Measurements from ENCODE around the gene KLF13.

The KLF13 gene

DNA sequence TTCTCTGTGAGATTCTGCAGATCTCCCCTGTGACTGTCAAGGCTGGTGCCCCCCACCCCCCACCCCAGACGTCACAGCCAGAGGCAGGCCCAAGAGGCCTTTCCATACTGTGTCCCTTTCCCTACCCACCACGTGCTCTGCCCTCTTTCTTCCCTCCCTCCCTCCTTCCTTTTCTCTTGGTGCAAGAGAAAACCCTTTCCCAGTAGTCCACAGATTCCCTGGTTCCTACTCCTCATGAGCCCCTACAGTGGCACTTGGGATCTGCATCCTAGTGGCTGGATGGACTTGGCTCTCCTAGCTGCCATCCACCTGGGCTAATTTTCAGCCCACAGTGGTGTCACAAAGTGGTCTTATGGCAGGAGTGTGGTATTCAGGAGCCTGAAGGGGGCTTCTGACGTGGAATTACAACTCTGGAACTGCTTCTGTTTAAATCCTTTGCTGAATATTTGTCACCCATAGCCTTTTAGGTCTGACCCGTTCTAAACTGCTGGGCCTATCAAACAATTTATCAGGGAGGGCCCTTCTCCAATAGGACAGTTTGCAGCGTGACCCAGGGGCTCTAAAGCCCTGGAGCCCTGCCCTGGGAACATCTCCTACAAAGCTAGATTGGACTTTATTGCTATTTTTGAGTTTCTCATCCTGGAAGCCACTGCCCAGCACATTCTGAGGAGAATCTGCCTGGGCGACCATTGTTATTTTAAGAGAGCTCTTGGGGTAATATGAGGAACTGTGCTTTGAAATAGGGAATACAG lies 35.3 kb downstream of the KLF13 start:
- peaks cover 57% of the 10 kb centered on the region for H3K4me1 ChIP-seq (ENCODE audit: control insufficient read depth, insufficient read depth, low read length)
- no peak overlapping the region for H3K27ac ChIP-seq (ENCODE audit: low read depth, low read length)
- H3K9ac ChIP-seq (ENCODE audit: low read depth, low read length): no peak overlapping the region

DNA sequence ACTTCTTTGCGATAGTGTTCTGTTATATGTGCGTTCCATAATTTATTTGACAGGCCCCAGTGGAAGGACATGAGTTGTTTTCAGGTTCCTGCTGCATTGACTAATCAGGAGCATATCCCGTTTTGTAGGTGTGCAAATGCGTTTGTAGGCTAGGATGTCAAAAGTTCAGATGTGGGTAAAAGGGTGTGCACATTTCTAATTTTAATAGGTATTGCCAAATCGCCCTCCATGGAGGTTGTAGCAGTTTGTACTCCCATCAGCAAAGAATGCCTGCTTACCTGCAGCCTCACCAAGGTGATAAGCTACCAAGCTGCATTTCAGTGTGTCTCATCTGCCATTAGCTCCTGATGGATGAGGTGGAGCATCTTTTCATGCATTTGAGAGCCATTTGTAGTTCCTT lies 36.3 kb downstream of the KLF13 start:
- Histone ChIP-seq H3K4me3 (ENCODE audit: low read depth, low read length) (no peak overlapping the region), H3K9me3 (ENCODE audit: control insufficient read depth, insufficient read depth, low read length) (no peaks in the 10 kb centered on the region), H3K27me3 (ENCODE audit: control insufficient read depth, insufficient read depth, low read length) (no peaks in the 10 kb centered on the region), H3K9ac (ENCODE audit: low read depth, low read length) (no peak overlapping the region), H3K27ac (ENCODE audit: low read depth, low read length) (no peak overlapping the region), H3K36me3 (ENCODE audit: control insufficient read depth, insufficient read depth, low read length) (no peaks in the 10 kb centered on the region; the same call in 1 of the 2 replicates), H3K4me1 (ENCODE audit: control insufficient read depth, insufficient read depth, low read length) (peaks cover 64% of the 10 kb centered on the region)

More for the DNA sequence above, 35.3 kb downstream of the KLF13 start:
- no peak overlapping the region for H3K4me3 ChIP-seq (ENCODE audit: low read depth, low read length)
- no peaks in the 10 kb centered on the region for H3K9me3 ChIP-seq (ENCODE audit: control insufficient read depth, insufficient read depth, low read length)
- no peaks in the 10 kb centered on the region for H3K27me3 ChIP-seq (ENCODE audit: control insufficient read depth, insufficient read depth, low read length)
- no peaks in the 10 kb centered on the region; the same call in 1 of the 2 replicates for H3K36me3 ChIP-seq (ENCODE audit: control insufficient read depth, insufficient read depth, low read length)

DNA sequence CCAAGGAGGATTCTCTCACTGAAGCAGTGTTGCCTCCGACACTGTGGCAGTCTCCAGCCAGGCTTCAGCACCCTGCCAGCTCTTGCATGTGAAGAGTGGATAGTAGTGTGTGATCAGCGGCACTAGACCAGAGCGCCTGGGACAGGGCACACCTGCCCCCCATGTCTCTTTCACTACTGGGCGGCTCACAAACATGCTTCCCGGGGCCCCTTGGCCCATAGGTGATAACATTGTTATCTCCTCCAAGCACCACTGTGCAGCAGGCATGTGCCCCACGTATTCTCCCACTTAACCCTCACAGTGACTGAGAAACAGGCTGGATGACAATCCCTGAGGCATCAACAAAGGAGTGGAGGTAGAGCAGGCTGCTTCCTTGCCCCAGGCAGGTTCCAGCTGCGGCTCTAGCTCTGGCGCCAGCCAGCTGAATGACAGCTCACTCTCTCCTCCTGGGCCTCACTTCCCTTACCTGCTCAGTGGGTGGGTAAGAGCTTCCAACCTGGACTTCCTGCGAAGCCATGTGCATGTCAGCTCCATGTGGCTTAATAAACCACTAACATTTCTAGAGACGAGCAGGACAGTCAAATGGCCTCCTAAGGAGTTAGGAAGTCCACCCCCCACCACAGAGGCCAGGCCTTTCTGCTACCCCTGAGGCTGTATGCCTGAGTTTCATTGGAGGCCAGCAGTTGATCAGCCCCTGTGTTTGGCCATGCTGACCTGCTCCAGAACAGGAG lies 37.8 kb downstream of the KLF13 start:
- Histone ChIP-seq H3K4me3 (ENCODE audit: low read depth, low read length) (no peak overlapping the region), H3K4me1 (ENCODE audit: control insufficient read depth, insufficient read depth, low read length) (peaks cover 65% of the 10 kb centered on the region), H3K27ac (ENCODE audit: low read depth, low read length) (no peak overlapping the region), H3K27me3 (ENCODE audit: control insufficient read depth, insufficient read depth, low read length) (no peaks in the 10 kb centered on the region), H3K9ac (ENCODE audit: low read depth, low read length) (no peak overlapping the region), H3K9me3 (ENCODE audit: control insufficient read depth, insufficient read depth, low read length) (no peaks in the 10 kb centered on the region), H3K36me3 (ENCODE audit: control insufficient read depth, insufficient read depth, low read length) (no peaks in the 10 kb centered on the region)

DNA sequence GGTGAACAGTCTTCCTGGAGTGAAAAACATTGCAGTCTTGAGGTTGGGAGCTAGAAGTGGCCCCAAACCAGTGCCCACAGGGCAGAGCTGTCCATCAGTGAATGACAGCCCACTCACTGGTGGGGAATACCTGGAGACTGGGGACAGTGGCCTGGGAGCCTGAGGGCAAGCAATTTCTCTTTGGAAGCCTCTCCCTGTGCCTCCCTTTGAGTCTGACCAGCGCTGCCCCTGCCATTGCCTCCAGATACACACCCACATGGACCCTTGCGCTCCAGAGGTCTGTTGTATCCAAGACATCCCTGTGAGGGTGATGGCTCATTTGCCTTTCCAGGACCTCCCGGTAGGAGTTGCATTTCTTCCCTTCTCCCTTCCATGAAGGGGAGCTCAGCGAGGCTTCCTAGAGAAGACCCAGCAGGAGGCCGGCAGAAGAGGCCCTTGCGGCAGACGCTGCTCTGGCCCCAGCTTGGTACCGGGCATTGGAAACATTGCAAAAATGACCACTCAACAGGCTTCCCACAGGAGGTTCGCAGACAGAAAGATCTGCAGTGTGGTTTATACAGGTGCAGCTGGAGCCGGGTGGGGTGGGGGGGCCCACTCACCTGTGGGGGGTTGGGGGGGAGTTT lies 38.5 kb downstream of the KLF13 start:
- H3K9me3 ChIP-seq (ENCODE audit: control insufficient read depth, insufficient read depth, low read length): no peaks in the 10 kb centered on the region
- no peaks in the 10 kb centered on the region for H3K27me3 ChIP-seq (ENCODE audit: control insufficient read depth, insufficient read depth, low read length)
- peaks cover 67% of the 10 kb centered on the region for H3K4me1 ChIP-seq (ENCODE audit: control insufficient read depth, insufficient read depth, low read length)
- no peaks in the 10 kb centered on the region for H3K36me3 ChIP-seq (ENCODE audit: control insufficient read depth, insufficient read depth, low read length)
- H3K4me3 ChIP-seq (ENCODE audit: low read depth, low read length): no peak overlapping the region
- no peak overlapping the region for H3K27ac ChIP-seq (ENCODE audit: low read depth, low read length)
- no peak overlapping the region for H3K9ac ChIP-seq (ENCODE audit: low read depth, low read length)

DNA sequence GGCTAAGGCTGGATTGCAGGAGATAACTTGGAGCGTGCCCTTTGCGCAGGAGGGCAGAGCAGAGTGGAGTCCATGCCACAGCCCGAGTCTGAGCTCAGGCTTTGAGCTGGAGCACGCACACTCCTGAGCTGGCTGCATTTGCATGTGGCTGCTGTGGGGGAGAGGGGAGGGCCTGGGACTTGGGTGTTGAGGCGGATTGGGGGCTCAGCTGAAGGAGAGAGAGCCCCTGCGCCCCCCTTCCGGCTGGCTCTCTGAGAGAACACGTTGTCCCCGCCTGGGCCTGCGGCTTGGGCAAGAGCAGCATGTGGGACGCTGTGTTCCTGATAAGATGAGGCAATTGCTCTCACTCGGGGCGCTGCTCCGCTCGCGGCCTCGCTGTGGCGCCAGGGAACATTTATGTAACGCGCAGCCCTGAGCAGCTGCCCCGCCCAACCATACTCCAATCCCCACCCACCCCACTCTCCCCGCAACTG lies 39.1 kb downstream of the KLF13 start:
- H3K36me3 ChIP-seq (ENCODE audit: control insufficient read depth, insufficient read depth, low read length): no peaks in the 10 kb centered on the region
- H3K27ac ChIP-seq (ENCODE audit: low read depth, low read length): no peak overlapping the region
- no peaks in the 10 kb centered on the region for H3K27me3 ChIP-seq (ENCODE audit: control insufficient read depth, insufficient read depth, low read length)
- H3K4me3 ChIP-seq (ENCODE audit: low read depth, low read length): no peak overlapping the region
- no peaks in the 10 kb centered on the region for H3K9me3 ChIP-seq (ENCODE audit: control insufficient read depth, insufficient read depth, low read length)
- no peak overlapping the region for H3K9ac ChIP-seq (ENCODE audit: low read depth, low read length)
- peaks cover 61% of the 10 kb centered on the region for H3K4me1 ChIP-seq (ENCODE audit: control insufficient read depth, insufficient read depth, low read length)

DNA sequence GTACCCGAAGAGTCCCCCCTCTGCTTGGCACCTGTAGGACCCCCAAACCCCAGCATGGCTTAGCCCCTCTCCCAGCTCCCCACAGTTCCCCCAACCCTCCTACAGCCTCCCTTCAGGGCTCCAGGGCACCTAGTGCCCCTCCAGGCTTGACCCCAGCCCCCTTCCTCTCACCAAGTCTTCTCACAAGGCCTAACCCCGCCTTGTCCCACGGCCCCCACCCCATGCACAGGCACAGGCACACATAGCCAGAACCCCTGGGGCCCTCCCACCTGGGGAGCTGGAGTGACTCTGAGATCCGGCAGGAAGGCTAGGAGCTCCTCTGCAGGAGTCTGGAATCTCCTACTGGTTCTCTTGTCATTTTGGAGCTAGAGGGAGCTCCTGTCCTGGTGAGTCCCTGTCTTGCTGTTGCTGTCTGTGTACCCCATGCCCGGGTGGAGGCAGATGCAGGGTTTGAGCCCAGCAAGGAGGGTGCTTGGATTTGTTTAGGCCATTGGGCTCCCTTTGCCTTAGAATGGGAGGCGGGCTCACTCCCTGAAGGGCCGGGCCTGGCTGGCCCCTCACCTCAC lies 39.6 kb downstream of the KLF13 start:
- H3K4me3 ChIP-seq (ENCODE audit: low read depth, low read length): no peak overlapping the region
- H3K27me3 ChIP-seq (ENCODE audit: control insufficient read depth, insufficient read depth, low read length): no peaks in the 10 kb centered on the region
- no peaks in the 10 kb centered on the region for H3K9me3 ChIP-seq (ENCODE audit: control insufficient read depth, insufficient read depth, low read length)
- peak overlapping the region; percentile 47 for H3K27ac ChIP-seq (ENCODE audit: low read depth, low read length)
- peaks cover 59% of the 10 kb centered on the region for H3K4me1 ChIP-seq (ENCODE audit: control insufficient read depth, insufficient read depth, low read length)
- H3K36me3 ChIP-seq (ENCODE audit: control insufficient read depth, insufficient read depth, low read length): no peaks in the 10 kb centered on the region
- no peak overlapping the region for H3K9ac ChIP-seq (ENCODE audit: low read depth, low read length)

DNA sequence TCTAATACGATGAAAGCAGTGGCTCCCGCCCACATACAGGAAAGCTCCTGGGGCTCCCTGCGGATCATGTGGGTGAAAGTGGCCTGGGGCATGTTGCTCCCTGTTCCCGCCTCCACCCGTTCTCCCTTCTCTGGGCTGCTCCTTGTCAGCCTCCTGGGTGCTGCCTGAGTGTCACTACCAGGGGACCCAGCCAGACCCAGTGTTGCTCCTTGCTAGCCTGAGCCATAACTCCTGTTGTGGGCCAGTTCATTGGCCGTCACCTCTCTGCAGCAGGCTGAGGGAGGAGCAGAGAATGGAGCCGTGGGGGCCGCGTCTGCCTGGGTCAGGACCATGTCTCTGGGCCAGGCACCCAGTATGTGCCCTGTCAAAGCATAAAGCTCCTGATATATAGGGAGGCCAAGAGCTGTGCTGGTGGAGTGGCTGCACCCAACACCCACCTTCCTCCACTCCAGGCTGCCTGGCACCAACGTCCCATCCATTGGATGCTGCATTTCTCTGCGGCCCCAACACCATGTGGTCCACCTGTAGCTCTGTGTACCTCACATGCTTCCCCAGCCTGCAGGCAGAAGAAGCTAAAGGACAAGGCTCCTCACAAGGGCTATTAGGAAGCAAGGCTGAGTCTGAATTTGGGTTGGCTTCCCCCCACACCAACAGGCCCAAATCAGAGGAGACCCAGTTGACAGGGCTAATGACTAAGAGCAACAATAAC lies 40.5 kb downstream of the KLF13 start:
- Histone ChIP-seq H3K9ac (ENCODE audit: low read depth, low read length) (no peak overlapping the region), H3K4me3 (ENCODE audit: low read depth, low read length) (no peak overlapping the region), H3K9me3 (ENCODE audit: control insufficient read depth, insufficient read depth, low read length) (no peaks in the 10 kb centered on the region), H3K27ac (ENCODE audit: low read depth, low read length) (no peak overlapping the region), H3K27me3 (ENCODE audit: control insufficient read depth, insufficient read depth, low read length) (no peaks in the 10 kb centered on the region), H3K36me3 (ENCODE audit: control insufficient read depth, insufficient read depth, low read length) (no peaks in the 10 kb centered on the region; the same call in 1 of the 2 replicates), H3K4me1 (ENCODE audit: control insufficient read depth, insufficient read depth, low read length) (peaks cover 57% of the 10 kb centered on the region)

DNA sequence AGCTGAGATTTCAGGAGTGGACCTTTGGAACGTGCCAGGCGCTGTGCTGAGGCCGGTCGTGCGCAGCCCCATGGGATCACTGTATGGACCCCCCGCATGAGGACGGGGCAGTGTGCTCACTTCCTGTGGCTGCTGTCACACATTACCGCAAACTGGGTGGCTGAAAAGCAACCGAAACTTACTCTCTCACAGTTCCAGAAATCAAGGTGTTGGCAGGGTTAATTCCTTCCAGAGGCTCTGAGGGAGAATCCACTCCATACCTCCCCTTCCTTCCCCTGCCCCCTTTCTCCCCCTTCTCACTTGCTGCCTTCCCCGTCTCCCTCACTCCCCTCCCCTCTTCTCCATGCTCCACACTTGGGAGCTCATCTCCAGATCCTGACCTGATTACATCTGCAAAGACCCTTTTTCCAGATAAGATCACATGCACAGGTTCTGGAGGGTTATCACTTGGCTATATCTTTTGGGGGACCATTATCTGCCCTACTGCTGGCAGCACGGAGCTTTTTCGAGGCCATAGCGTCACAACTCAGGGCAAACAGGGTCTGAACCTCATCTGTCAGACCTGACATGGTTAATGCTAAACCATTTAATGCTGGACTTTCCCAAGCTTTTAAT lies 41.2 kb downstream of the KLF13 start:
- Histone ChIP-seq H3K4me3 (ENCODE audit: low read depth, low read length) (no peak overlapping the region), H3K9me3 (ENCODE audit: control insufficient read depth, insufficient read depth, low read length) (no peaks in the 10 kb centered on the region), H3K36me3 (ENCODE audit: control insufficient read depth, insufficient read depth, low read length) (no peaks in the 10 kb centered on the region; the same call in 1 of the 2 replicates), H3K27ac (ENCODE audit: low read depth, low read length) (no peak overlapping the region), H3K9ac (ENCODE audit: low read depth, low read length) (no peak overlapping the region), H3K27me3 (ENCODE audit: control insufficient read depth, insufficient read depth, low read length) (no peaks in the 10 kb centered on the region), H3K4me1 (ENCODE audit: control insufficient read depth, insufficient read depth, low read length) (peaks cover 57% of the 10 kb centered on the region)

DNA sequence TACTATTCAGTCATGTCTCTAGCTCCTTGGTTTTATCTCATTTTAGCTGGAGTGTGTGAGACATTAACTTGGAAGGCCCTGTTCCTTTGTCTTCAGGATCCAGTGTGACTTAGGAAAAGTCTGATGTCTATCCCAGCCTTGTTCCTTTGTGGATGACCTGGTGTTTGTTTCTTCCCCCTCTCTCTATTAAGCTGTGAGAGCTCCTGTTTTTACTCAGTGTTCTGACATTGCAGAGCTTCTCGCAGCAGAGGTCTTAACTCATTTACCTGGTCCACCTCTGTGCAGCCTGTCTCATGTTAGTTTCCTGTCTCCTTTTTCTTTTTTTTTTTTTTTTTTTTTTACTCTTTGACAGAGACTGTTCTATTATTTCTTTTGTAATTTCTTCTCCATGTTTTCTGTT lies 43.1 kb downstream of the KLF13 start:
- H3K4me1 ChIP-seq (ENCODE audit: control insufficient read depth, insufficient read depth, low read length): peaks cover 50% of the 10 kb centered on the region
- no peaks in the 10 kb centered on the region for H3K27me3 ChIP-seq (ENCODE audit: control insufficient read depth, insufficient read depth, low read length)
- H3K4me3 ChIP-seq (ENCODE audit: low read depth, low read length): no peak overlapping the region
- H3K9ac ChIP-seq (ENCODE audit: low read depth, low read length): no peak overlapping the region
- H3K27ac ChIP-seq (ENCODE audit: low read depth, low read length): no peak overlapping the region
- no peaks in the 10 kb centered on the region for H3K9me3 ChIP-seq (ENCODE audit: control insufficient read depth, insufficient read depth, low read length)
- peaks cover 8% of the 10 kb centered on the region for H3K36me3 ChIP-seq (ENCODE audit: control insufficient read depth, insufficient read depth, low read length)

DNA sequence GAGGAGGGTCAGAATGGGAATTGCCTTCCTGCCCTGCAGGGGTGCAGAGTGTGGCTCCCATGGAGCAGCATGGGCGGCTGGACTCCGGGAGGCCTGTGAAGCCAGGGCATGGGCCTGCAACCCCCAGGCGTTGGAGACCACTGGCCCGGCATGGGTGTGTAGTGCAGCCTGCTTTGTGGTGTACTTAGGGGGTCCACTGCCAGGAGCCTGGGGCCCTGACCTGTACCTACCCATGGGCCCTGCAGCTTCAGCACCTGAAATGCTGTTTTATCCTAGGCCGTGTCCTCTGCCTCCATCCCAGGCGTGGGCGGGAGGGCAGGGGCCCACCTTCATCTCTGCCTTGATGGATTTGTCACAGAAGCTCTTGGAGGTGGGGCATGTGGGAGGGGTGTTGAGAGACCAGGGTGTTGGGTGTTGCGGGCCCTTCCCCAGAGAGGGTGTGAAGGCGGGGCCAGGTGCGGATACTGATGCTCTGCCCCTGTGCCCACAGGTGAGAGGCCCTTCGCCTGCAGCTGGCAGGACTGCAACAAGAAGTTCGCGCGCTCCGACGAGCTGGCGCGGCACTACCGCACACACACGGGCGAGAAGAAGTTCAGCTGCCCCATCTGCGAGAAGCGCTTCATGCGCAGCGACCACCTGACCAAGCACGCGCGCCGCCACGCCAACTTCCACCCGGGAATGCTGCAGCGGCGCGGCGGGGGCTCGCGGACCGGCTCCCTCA lies 45.0 kb downstream of the KLF13 start:
- no peaks in the 10 kb centered on the region for H3K27me3 ChIP-seq (ENCODE audit: control insufficient read depth, insufficient read depth, low read length)
- no peak overlapping the region for H3K27ac ChIP-seq (ENCODE audit: low read depth, low read length)
- peaks cover 10% of the 10 kb centered on the region for H3K36me3 ChIP-seq (ENCODE audit: control insufficient read depth, insufficient read depth, low read length)
- H3K9ac ChIP-seq (ENCODE audit: low read depth, low read length): no peak overlapping the region
- H3K4me1 ChIP-seq (ENCODE audit: control insufficient read depth, insufficient read depth, low read length): peaks cover 39% of the 10 kb centered on the region
- no peaks in the 10 kb centered on the region for H3K9me3 ChIP-seq (ENCODE audit: control insufficient read depth, insufficient read depth, low read length)
- no peak overlapping the region for H3K4me3 ChIP-seq (ENCODE audit: low read depth, low read length)

All from HUES48 (cell line).